ENCODE measurements around the gene WFIKKN1.

DNA sequence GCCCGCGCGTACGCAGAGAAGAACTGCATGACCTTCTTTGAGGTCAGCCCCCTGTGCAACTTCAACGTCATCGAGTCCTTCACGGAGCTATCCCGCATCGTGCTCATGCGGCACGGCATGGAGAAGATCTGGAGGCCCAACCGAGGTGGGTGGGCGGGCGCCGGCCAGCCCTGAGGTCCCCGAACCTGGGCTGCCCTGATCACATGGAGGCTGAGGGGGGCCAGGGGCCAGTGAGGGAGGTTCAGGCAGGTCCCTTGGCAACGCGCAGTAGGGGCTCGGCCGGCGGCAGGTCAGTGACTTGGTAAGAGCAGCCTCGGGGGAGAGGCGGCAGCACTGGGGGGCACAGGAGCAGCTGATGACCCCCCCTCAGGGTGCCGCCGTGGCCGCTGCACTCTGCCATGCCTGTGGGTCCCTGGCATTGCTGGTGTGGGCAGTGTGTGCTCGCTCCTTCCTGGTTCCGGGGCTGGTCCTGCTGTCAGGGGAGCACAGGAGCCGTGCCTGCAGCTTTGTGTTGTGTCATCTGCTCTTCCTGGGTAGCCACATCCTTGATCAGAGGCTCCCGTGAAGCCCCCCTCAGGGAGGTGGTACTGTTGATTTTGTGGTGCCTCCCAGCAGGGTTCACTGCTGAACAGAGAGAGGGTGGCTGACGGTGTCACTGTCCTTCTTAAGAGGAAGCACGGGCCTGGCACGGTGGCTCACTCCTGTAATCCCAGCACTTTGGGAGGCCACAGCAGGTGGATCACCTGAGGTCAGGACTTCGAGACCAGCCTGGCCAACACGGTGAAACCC is 4.6 kb upstream of the WFIKKN1 start:
- TF ChIP-seq CTCF (conservative IDR thresholded peaks at IDR 0.05; ENCODE audit: low read depth, low read length) = no peak
- TF ChIP-seq MAFK (IDR thresholded peaks at IDR 0.05; ENCODE audit: low read depth, low read length) = no peak
- TF ChIP-seq POLR2A (IDR thresholded peaks at IDR 0.05; ENCODE audit: low read depth, low read length) = no peak
- no peak for TF ChIP-seq RAD21 (IDR thresholded peaks at IDR 0.05; ENCODE audit: low read length)
- TF ChIP-seq USF2 (IDR thresholded peaks at IDR 0.05; ENCODE audit: low read depth, low read length) = no peak
